GM18507 (cell line): Measurements from ENCODE around the gene DICER1.
"Not testable (repeated sequence)": the region's sequence is repeated elsewhere in the genome, so short reads cannot be mapped to it uniquely, and the experiment has no call there.

Experiments
- DNase-seq: peaks from one replicate; pipeline ENCODE4 v3.0.0; 2011; ENCODE audit warnings: low read depth; ENCODE audit not compliant: insufficient read length; ENCODE audit errors: extremely low spot score
- FAIRE-seq: peaks from 2 replicates; lab custom pipeline; 2011; peaks lifted over from hg19 to GRCh38; lab: Jason Lieb, UNC

The DICER1 gene

DNA sequence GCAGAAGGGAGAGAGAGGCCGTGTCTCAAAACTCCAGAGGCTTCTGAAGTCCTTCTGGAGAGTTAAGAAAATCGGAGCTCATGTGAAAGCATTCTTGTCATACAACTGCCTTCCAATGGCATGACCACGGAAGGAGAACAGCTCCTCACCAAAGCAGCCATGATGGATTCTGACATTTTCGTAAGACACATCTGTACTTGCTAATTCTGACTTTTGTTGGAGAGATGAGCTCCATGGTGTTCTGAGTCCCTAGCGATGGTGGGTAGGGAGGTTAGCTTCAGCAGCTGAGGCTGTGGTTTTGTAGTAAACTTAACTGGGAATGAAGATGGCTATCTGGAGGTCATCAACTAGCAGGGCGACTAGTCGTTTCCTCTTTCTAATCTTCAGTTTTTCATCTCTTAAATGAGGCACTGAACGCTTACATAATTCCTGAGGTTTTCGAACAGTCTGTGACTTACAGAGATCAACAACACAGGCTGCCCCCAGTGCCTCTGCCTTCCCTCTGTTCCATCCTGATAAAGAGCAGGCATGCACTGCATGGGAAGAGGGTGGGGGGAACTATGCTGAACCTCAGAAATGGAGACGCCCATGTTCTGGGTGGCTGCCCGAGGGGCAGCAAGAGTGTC is 28.6 kb upstream of the DICER1 start:
- FAIRE-seq (peak; percentile 9), DNase-seq (no peak)

DNA sequence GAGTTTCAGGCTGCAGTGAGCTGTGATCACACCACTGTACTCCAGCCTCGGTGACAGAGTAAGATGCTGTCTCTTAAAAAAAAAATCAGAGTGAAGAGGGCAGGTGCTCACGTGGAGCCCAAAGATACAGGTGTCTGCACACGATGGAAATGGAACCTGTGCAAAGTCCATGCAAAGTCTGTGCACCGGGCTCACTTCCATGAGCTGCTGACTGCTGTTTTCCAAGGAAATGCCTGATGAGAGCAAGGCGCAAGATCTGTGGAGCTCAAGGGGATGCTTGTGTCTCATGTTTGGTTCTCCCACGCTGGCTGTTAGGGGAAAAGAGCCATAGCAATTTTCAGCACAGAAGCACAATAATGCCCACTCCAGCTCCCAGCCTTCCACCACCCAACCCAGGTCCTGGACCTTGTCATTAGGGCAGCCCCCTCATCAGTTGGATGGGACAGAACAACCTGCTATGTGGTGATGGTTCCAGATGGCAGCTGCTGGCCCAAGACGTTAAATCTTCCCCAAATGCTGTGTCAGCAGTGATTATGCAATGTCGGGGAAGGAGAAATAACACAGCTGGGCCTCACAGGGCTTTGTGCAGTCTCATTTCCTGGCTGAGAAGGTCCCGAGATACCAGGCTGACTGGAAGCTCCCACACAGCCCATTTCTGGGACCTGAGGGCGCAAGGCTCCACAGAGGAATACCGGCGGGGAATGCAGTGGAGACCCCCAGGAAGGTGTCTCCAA is 27.9 kb upstream of the DICER1 start:
- FAIRE-seq: peak; percentile 18
- DNase-seq: no peak

GRCh38 chr14:95184413-95184790 is 27.1 kb upstream of the DICER1 start:
- FAIRE-seq (no peak), DNase-seq (no peak)

DNA sequence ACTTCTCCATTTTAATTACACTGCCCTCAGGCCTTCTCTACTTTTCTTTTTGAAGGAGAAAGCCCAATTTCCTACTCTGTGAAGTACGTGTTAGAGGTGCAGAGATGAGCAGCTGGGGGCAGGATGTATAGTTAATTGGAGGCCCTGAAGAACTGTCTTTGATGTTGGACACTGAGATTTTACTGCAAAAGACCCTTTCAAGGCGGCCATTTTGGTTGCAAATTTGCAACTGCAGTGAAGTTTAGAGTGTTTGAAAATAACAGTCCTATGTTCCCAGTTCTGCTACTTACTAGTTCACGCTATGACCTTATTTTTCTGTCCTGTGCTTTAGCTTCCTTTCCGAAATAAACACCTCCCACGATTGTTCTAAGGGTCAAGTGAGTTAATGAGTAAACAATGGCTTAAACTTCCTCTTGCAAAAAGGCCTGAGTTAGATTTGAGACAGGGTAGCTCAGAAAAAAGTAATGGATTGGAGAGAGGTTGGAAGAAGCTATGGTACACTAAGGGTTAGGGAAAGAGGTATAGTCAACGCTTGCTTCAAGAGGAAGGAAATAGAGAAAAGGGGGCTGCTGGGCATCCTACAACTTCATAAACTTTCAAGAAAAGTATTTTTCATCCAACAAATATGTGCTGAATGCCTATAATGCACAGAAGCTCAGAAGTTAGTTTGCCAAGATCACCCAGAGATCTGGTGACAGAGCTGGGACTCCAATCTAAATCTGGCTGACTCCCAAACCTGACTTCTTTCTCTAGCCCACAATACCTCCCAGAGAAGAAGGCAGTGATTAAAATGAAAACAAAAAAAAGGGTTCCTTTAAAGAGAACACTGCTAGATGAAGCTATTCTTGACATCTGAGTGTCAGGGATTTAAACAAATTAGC is 26.4 kb upstream of the DICER1 start:
- FAIRE-seq (peak; percentile 67), DNase-seq (peak; percentile 23)

DNA sequence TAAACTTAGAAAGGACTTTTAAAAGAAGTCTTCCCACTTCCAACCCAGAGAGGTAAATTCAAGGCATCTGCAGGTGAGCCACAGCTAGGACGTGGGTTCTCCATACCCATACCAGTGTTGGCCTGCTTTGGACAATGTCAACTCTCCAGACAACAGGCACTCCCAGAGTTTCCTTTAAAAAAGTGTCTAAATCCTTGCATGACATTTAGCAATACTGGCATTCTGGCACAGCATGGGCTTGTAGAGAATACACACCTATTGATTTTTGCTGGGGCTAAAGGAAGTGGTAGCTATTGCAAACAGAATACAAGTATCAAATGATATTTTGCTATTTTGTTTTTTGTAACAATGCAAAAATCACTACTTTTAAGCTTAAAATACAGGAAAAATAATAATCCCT is 25.8 kb upstream of the DICER1 start:
- DNase-seq: no peak

GRCh38 chr14:95182379-95182778 is 25.1 kb upstream of the DICER1 start:
- no peak for DNase-seq
- FAIRE-seq: no peak

More for the DNA sequence above, 25.8 kb upstream of the DICER1 start:
- FAIRE-seq: peak; percentile 24

- no peak for FAIRE-seq
- DNase-seq: no peak
Observed at GRCh38 chr14:95180966-95181741, 23.8 kb upstream of the DICER1 start.

DNA sequence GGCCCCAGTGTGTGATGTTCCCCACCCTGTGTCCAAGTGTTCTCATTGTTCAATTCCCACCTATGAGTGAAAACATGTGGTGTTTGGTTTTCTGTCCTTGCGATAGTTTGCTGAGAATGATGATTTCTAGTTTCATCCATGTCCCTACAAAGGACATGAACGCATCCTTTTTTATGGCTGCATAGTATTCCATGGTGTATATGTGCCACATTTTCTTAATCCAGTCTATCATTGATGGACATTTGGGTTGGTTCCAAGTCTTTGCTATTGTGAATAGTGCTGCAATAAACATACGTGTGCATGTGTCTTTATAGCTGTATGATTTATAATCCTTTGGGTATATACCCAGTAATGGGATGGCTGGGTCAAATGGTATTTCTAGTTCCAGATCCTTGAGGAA is 18.3 kb upstream of the DICER1 start:
- DNase-seq, FAIRE-seq: not testable (repeated sequence)

DNA sequence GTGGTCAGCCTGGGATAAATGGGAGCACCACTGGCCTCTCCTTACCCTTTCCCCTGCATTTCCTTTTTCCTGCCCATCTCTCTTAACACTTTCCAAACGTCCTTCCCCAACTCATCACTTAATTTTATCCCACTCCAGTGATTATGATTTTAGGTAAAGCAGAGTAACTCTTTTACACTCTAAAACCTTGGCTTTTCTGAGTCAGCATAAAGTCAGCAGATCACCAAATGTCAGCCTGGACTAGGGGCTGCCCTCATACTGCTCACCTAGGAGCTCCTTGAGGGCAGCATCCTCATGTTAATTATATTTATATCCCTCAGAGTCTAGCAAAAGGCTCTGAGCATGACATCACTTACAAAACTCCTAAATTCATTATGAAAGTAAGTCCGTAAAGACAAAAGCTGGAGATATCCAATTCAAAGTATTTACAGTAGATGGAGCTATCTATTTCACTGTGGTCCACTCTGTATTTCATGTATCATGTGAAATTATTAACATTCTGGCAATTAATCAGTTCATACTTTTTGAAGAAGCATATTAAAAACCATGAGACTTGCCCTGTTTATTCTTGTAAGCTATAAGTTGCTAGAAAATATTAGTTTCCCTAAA is 17.0 kb upstream of the DICER1 start:
- FAIRE-seq (no peak), DNase-seq (no peak)

GRCh38 chr14:95173518-95173917 is 16.2 kb upstream of the DICER1 start:
- peak; percentile 9 for FAIRE-seq
- no peak for DNase-seq

DNA sequence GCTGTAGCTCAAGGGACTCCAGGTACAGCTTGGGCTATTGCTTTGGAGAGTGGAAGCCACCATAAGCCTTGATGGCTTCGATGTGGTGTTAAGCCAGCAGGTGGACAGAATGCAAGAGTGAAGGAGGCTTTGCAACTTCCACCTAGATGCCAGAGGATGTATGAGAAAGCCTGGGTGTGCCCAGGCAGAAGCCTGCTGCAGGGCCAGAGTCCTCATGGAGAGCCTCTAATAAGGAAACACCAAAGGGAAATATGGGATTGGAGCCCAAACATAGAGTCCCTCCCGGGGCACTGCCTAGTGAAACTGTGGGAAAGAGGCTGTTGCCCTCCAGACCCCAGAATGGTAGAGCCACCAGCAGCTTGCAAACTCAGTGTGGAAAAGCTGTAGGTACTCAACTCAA is 9.8 kb upstream of the DICER1 start:
- FAIRE-seq (no peak), DNase-seq (no peak)

- no peak for FAIRE-seq
Observed at GRCh38 chr14:95165517-95165916, 8.2 kb upstream of the DICER1 start.

DNA sequence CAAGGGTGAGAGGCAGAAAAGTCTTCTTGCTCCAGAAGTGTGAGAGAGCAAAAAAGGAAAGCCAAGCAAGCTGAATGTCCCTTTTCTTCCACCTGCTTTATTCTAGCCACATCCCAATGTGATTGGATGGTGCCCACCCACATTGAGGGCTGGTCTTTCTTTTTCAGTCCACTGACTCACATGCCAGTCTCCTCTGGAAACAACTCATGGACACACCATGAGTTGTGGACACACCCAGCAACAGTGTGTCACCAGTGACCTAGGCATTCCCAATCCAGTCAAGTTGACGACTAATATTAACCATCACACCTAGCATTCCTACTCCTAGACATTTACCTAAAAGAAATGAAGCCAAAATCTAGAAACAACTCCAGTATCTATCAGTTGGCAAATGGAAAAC is 7.2 kb upstream of the DICER1 start:
- no peak for FAIRE-seq

More at GRCh38 chr14:95165517-95165916, 8.2 kb upstream of the DICER1 start:
- DNase-seq: no peak

DNA sequence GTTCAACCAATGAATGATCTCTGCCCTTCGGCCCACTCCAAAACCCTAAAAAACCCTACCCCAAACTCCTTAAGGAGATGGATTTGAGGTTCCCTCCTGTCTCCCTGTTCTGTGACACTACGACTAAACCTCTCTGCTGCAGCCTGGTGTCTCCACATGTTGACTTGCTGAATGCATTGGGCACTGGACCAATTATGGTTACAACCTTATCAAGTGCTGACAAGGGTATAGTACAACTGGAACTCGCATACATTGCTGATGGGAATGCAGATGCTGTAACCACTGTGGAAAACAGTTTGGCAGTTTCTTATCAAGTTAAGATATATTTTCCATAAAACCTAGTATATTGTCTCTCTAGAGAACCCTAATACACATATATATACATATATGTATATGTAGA is 6.3 kb upstream of the DICER1 start:
- DNase-seq: no peak
- FAIRE-seq: no peak

More for the DNA sequence above, 7.2 kb upstream of the DICER1 start:
- no peak for DNase-seq

- FAIRE-seq: no peak
- no peak for DNase-seq
Observed at GRCh38 chr14:95163132-95163531, 5.8 kb upstream of the DICER1 start.

- DNase-seq: no peak
- no peak for FAIRE-seq
Observed at GRCh38 chr14:95162641-95163040, 5.3 kb upstream of the DICER1 start.

DNA sequence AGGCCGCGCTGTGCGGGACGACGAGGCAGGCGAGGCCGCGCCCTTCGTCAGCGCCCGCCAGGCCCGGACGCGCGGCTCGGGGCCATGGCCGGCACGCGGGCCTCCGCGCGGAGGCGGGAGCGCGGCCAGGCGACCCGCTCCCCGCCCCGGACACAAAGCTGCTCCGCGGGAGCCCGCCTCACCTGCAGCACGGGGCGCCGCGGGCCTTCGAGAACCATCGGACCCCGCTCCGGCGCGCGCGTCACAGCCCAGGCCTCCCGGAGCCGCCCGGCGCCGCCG is 342 bp downstream of the DICER1 start:
- peak; percentile 14 for DNase-seq
- FAIRE-seq: no peak

GRCh38 chr14:95156161-95157047 is 925 bp downstream of the DICER1 start:
- DNase-seq: peak; percentile 9
- peak; percentile 39 for FAIRE-seq
